NCI-H510A treated with DMSO at 0.1 percent for 48 hours (cell line): ENCODE measurements around the gene TMOD1.
"Not testable (repeated sequence)": the region's sequence is repeated elsewhere in the genome, so short reads cannot be mapped to it uniquely, and the experiment has no call there.

Experiments used
- DNase-seq: peaks from one replicate; lab custom pipeline; 2025; lab: John Stamatoyannopoulos, UW

The TMOD1 gene

DNA sequence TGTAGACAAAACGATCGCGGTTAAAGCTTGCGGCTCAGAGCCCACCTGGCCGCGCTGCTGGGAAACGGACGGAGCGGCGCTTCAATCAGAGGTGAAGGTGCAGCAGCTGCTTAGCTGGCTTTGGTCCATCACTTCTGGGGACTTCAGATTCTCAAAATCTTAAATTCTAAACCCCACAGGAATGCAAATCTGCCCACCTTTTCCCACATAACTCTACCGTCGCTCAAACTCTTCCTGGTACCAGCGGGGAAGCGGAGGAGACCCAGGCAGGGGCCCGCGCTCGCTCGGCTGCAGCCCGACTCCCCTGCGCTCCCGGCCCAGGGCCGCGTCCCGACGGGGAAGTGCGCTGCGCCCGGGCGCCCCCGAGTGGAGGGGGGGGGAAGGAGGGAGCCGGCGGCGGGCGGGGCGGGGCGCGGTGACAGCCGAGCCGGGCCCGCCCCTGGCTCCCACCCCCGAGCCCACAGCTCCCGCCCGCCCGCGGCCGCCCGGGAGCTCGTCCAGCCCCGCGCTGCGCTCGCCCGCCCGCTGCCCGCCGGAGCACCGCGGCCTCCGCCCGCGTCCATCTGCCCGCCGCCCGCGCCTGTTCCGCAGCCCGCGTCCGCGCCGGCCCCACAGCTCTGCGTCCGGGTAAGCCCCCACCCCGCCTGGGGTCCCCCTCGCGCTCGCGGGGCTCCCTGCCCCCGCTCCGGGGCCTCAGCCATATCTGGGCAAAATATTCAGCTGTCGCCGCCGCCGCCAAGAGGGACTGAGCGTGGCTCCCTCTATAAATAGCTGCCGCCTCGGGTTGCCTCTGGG is at the start of gene TMOD1:
Gene TMOD1 (plus strand): TSS at position 490 of the 795 bp plus-strand sequence. CDS start 22,523 bp downstream, outside the sequence.
- DNase-seq: peak; percentile 83

DNA sequence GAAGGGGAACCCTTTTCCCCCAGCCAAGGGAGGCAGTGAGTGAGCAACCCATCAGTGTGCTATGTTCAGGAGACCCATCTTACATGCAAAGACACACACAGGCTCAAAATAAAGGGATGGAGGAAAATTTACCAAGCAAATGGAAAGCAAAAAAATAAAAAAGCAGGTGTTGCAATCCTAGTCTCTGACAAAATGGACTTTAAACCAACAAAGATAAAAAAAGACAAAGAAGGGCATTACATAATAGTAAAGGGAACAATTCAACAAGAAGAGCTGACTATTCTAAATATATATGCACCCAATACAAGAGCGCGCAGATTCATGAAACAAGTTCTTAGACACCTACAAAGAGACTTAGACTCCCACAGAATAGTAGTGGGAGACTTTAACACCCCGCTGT is 47.9 kb upstream of the TMOD1 start:
- DNase-seq: not testable (repeated sequence)

GRCh38 chr9:97456841-97457240 is 44.6 kb upstream of the TMOD1 start:
- DNase-seq: not testable (repeated sequence)

- no peak for DNase-seq
Observed at GRCh38 chr9:97459326-97459725, 42.1 kb upstream of the TMOD1 start.

DNA sequence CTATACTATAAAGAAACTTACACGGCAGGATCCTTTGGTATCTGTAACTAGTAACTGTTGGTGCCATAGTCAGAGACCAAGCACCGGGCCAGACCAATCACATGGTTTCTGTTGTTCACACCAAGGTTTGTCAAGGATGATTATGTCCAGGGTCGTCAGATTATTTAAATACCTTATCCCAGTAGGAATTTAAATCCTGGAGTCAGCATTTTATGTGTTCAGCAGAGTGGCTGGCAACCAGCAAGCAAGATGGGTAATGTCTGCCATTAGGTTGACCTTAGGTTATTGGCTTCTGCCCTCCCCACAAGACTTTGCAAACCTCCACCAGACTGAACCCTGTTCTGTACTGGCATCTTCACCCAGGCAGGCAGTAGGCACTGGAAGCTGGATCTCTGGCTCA is 39.3 kb upstream of the TMOD1 start:
- DNase-seq: no peak

DNA sequence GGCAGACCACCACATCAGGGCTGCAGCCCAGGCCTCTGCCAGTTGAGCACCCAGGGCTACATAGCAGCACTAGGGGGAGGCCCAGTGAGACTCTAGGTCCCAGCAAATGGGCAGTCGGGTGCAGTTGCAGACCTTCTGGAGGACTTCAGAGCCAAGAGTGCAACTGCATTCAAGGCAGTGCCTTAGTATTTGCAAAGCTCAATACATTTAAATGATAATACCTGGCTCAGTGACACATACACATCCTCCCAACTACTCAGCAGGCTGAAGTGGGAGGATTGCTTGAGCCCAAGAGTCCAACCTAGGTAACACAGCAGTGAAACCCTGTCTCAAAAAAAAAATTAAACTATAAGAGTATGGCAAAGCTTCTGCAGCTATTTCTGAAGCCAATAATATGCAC is 38.6 kb upstream of the TMOD1 start:
- no peak for DNase-seq

DNA sequence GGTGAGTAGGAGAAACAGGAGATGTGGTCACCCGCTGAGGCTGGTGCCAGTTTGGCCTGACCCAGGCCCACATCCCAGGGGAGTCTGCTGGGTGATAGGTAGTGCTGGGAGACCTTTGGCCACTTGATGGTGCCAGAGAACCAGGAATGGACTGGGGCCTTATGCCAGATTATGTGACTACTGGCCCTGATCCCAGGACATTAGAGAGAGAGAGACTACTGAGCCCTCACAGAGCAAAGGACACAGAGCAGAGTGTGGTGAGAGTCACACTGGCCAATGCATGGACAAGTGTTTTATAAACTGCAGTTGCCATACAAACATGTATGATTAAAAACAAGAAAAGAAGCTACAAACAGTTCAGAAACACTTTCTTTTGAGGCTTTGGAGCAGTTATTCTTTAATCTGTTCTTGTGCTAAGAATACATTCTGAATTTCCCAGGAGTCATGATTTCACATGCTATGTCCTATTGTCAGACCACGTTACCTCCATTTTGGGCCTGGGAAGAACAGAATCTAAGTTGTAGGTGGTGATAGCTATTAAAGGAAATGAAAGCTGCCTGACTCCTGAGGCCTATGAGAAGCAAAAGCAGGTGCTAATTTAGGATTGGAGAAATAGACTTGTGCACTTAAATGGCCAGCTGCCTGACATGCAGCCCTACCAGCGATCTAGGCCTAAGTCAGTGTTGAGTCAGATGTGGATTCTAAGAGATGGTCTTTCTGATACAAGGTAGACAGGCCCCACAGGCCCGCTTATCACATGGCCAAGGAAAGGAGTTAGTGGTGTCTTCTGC is 32.6 kb upstream of the TMOD1 start:
- DNase-seq: peak; percentile 38

DNA sequence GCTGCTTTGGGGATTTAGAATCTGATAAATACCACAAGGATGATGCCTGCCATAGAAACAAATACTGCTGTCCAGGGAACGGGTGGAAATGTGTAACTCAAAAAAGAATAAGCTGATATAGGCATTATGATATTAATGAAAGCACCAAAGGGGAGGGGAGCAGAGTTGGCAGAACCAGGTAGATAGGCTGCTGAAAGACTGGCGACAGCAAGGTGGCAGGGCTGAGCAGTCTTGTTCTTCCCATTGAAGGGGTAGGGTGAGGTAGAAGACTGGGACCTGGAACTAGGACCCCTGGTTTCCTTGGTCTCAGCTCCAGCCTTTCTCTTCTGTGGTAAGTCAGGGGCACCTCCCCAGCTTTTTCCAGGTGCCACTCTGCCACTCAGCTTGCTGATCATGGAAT is 31.4 kb upstream of the TMOD1 start:
- DNase-seq: no peak

GRCh38 chr9:97473717-97474116 is 27.7 kb upstream of the TMOD1 start:
- no peak for DNase-seq

DNA sequence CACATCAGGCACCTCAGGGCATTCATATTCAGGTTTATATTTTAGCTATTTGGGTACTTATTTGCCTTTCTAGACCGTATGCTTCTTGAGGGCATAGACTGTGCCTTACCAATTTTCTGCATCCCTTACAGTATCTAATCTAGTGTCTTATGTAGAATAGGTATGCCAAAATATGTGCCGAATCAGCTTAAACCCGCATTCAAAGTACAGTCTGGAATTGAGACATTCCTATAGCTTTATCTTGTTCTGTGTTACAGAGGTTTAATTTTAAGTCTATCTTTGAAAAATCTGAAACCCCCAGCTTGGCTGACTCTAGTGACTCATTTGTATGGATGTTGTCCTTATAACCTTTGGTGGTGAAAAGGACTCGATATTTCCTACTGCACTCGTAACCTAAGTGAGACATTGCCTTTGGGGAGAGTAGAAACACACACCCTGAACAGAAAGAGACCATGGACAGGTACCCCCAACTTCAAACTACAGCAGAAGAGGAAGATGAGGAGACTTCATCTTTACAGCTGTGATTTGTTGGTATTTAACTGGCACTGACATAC is 27.0 kb upstream of the TMOD1 start:
- no peak for DNase-seq

- DNase-seq: no peak
Observed at GRCh38 chr9:97475059-97475458, 26.4 kb upstream of the TMOD1 start.

- DNase-seq: no peak
Observed at GRCh38 chr9:97478301-97478981, 23.0 kb upstream of the TMOD1 start.

DNA sequence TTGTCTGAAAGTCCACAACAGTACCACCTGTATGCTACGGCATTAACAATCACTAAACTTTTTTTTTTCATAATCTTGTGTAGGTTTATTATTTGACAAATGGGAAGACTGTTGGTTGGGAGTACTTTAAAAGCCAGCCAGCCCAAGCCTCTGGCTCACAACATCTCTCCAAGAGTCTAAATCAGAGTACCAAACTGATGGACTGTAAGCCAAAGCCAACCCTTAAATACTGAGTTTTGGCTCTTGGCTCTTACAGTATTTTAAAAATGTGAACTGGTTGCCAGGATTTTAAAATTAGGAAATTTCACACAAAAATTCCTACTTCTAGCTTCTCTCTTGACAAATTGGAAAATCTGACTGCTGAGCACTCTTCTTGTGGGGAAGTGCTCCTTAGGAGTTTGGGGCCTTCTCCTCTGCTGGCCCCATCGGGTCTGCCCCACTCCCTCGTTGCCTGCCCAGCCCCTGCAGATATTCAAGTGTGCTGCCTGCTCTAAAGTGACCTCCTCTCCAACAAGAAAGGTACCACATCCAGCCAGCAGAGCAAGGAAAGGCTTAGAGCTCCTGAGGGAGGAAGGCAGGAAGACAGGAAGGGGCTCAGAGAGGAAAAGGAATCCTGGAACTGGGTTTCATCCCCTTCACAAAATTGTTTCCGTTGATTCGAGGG is 21.8 kb upstream of the TMOD1 start:
- DNase-seq: no peak

DNA sequence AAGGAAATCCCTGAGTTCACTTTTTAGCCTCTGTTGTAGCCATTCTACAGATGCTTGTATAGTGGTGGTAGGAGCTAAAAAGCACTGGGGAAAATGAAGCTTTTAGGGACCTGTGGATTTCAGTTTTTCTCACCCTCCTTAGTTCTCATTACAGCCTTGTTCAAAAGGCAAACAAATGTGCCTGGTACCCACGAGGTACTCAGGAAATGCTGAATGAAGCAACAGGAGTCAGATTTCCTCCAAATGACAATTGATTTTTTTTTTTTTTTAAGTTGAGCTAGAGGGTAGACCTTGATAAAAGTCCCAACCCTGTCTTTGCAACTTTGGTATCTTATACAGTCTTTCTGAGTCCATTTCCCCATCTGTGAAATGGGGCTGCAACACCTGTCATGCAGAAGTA is 21.3 kb upstream of the TMOD1 start:
- DNase-seq: no peak

DNA sequence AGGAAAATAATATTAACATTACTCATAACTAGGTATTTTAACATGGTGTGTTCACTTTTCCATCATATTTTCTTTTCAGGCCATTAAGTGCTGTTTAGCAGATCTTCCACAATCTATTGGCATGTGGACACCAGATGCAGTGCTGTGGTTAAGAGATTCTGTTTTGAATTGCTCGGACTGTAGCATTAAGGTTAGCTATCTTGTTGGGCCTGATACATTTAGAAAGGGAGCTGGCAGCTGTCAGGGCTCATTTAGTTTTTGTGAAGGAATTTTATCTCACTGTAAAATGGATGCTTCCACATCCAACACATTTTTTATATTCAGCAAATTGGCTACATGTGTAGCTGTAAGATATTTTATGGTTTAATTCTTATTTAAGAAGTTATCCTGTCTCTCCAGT is 20.7 kb upstream of the TMOD1 start:
- no peak for DNase-seq

- DNase-seq: no peak
Observed at GRCh38 chr9:97484134-97484533, 17.3 kb upstream of the TMOD1 start.

DNA sequence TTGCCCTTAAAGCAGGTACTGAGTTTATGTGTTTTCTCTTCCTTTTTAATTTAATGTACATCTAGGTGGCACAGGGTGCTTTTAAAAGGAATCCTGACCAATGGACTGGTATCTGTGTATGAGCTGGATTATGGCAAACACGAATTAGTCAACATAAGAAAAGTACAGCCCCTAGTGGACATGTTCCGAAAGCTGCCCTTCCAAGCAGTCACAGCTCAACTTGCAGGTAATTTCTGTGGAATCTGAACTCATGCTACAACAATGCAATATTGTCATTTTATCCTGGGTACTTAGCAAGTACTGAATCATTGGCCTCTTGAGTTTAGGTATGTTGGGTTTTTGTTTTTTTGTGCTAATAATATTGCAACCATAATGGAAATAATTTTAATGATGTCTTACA is 14.4 kb upstream of the TMOD1 start:
- no peak for DNase-seq

DNA sequence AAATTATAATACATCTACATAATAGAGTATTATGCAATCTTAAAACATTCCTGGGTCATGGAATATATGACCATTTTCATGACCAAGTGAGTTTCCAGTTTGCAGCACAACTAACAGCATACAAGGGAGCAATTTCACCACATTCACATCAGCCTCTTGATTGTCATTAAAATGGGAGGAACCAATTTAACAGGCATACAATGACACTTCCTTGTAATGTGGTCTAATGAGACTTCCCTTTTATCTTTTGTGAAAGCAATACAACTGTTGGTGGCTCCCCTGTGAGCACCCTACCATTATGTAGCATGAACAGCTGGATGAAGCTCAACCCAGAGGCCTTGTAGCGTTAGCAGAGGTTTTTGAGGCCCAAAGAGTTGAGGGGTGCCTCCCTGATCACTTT is 13.6 kb upstream of the TMOD1 start:
- no peak for DNase-seq

DNA sequence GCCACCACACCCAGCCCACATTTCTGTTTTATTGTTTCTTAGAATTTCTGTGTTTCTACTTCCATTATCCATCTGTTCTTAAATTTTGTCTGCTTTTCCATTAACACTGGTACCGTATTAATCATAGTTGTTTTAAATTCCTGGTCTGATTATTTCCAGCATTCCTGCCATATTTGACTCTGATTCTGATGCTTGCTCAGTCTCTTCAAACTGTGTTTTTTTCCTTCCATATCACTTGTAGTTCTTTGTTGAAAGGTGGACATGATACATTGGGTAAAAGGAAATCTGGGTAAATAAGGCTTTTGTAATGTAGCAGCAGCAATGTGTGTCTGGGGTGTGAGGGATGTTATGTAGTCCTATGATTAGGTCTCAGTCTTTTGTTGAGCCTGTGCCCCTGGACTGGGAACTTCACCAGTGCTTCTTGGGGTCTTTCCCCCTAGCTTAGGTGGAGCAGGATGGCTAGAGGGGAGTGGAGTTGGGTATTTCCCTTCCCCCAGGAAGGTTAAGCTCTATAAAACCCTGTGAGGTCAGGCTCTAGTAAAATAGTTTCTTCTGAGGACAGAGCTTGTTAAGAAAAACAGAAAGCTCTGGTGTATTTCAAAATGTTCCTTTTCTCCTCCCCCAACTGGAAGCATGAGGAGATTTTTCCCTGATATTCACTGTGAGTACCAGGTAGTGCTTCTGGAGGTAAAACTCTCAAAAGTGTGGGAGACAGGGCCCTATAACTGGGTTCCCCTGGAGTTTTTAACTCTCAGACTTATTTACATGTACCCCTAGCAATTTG is 10.1 kb upstream of the TMOD1 start:
- DNase-seq: no peak

- not testable (repeated sequence) for DNase-seq
Observed at GRCh38 chr9:97497558-97498375, 3.7 kb upstream of the TMOD1 start.
